ENCODE data around the gene RAB22A. TPM values are rescaled to one million over a fixed set of nuclear protein-coding genes. Genes with fewer than 3 reads are reported as not detected.

RAB22A gene
- total RNA-seq, 2 donors from 2014 or later, result 16.9 to 20.4 TPM

- TF ChIP-seq CTCF (IDR thresholded peaks at IDR 0.05) (no peak), POLR2A (IDR thresholded peaks at IDR 0.05) (no peak), POLR2AphosphoS5 (IDR thresholded peaks at IDR 0.05) (no peak)
- DNase-seq (ENCODE audit: low spot score), result no peak
- no peak overlapping the region for H3K27ac ChIP-seq
- intact Hi-C loops (cut with DNase I), result no loop called here
- H3K4me1 ChIP-seq (replicated peaks), result no peaks in the 10 kb centered on the region
- WGBS, result 86% methylated on average over 5 of the region's 5 CpGs
- no peaks in the 10 kb centered on the region for H3K27me3 ChIP-seq (replicated peaks; ENCODE audit: insufficient read depth)
- no peaks in the 10 kb centered on the region for H3K36me3 ChIP-seq
- no peak overlapping the region for H3K4me3 ChIP-seq
- no peaks in the 10 kb centered on the region for H3K9me3 ChIP-seq
Observed at GRCh38 chr20:58300321-58300720, 9.2 kb upstream of the RAB22A start.

- Histone ChIP-seq H3K4me3 (no peak overlapping the region), H3K27ac (no peak overlapping the region), H3K27me3 (replicated peaks; ENCODE audit: insufficient read depth) (no peaks in the 10 kb centered on the region), H3K4me1 (replicated peaks) (no peaks in the 10 kb centered on the region), H3K9me3 (no peaks in the 10 kb centered on the region), H3K36me3 (no peaks in the 10 kb centered on the region)
- intact Hi-C loops (cut with DNase I), result no loop called here
- TF ChIP-seq POLR2AphosphoS5 (IDR thresholded peaks at IDR 0.05) (no peak), CTCF (IDR thresholded peaks at IDR 0.05) (no peak), POLR2A (IDR thresholded peaks at IDR 0.05) (no peak)
- no peak for DNase-seq (ENCODE audit: low spot score)
- 96% methylated on average over 1 of the region's 1 CpG for WGBS
Observed at GRCh38 chr20:58303547-58303946, 6.0 kb upstream of the RAB22A start.

GRCh38 chr20:58305061-58305460 is 4.5 kb upstream of the RAB22A start:
- WGBS, result 96% methylated on average over 1 of the region's 1 CpG
- TF ChIP-seq CTCF (IDR thresholded peaks at IDR 0.05), result no peak
- no peak for TF ChIP-seq POLR2AphosphoS5 (IDR thresholded peaks at IDR 0.05)
- TF ChIP-seq POLR2A (IDR thresholded peaks at IDR 0.05), result no peak

GRCh38 chr20:58306421-58307261 is 2.9 kb upstream of the RAB22A start:
- Histone ChIP-seq H3K9me3 (no peaks in the 10 kb centered on the region), H3K27me3 (replicated peaks; ENCODE audit: insufficient read depth) (no peaks in the 10 kb centered on the region), H3K4me1 (replicated peaks) (no peaks in the 10 kb centered on the region), H3K27ac (no peak overlapping the region), H3K4me3 (no peak overlapping the region), H3K36me3 (no peaks in the 10 kb centered on the region)
- no peak for TF ChIP-seq POLR2AphosphoS5 (IDR thresholded peaks at IDR 0.05)
- TF ChIP-seq POLR2A (IDR thresholded peaks at IDR 0.05), result no peak
- TF ChIP-seq CTCF (IDR thresholded peaks at IDR 0.05), result no peak
- intact Hi-C loops (cut with DNase I), result loop anchor here (5.0 kb wide), 1 partner anchor 81 kb away; the partner anchor contains the start of gene VAPB
- WGBS, result 75% methylated on average over 11 of the region's 11 CpGs
- DNase-seq (ENCODE audit: low spot score), result no peak

More at GRCh38 chr20:58305061-58305460, 4.5 kb upstream of the RAB22A start:
- no peaks in the 10 kb centered on the region for H3K4me1 ChIP-seq (replicated peaks)
- no peak overlapping the region for H3K27ac ChIP-seq
- H3K4me3 ChIP-seq, result no peak overlapping the region
- no peaks in the 10 kb centered on the region for H3K27me3 ChIP-seq (replicated peaks; ENCODE audit: insufficient read depth)
- H3K9me3 ChIP-seq, result no peaks in the 10 kb centered on the region
- no peak for DNase-seq (ENCODE audit: low spot score)
- no peaks in the 10 kb centered on the region for H3K36me3 ChIP-seq
- intact Hi-C loops (cut with DNase I), result loop anchor here (5.0 kb wide), 1 partner anchor 82 kb away; the partner anchor contains the start of gene VAPB

- WGBS, result 84% methylated on average over 7 of the region's 7 CpGs
- intact Hi-C loops (cut with DNase I), result loop anchor here (5.0 kb wide), 1 partner anchor 80 kb away; the partner anchor contains the start of gene VAPB
- H3K4me1 ChIP-seq (replicated peaks), result no peaks in the 10 kb centered on the region
Observed at GRCh38 chr20:58307270-58307669, 2.2 kb upstream of the RAB22A start.

More at GRCh38 chr20:58307270-58307669, 2.2 kb upstream of the RAB22A start:
- Histone ChIP-seq H3K4me3 (no peak overlapping the region), H3K36me3 (no peaks in the 10 kb centered on the region), H3K9me3 (no peaks in the 10 kb centered on the region), H3K27ac (no peak overlapping the region), H3K27me3 (replicated peaks; ENCODE audit: insufficient read depth) (no peaks in the 10 kb centered on the region)
- TF ChIP-seq POLR2AphosphoS5 (IDR thresholded peaks at IDR 0.05), result no peak
- no peak for TF ChIP-seq POLR2A (IDR thresholded peaks at IDR 0.05)
- no peak for TF ChIP-seq CTCF (IDR thresholded peaks at IDR 0.05)
- no peak for DNase-seq (ENCODE audit: low spot score)
